Inflammatory macrophage (primary cell): ENCODE data around the gene IL36RN.

Source experiments
- DNase-seq, 2 donors: peaks; one replicate each; pipeline ENCODE4 v3.0.0-alpha.2; 2020 to 2022

The IL36RN gene

GRCh38 chr2:113050921-113051895 lies 7.8 kb upstream of the IL36RN start:
- no peak for DNase-seq

DNA sequence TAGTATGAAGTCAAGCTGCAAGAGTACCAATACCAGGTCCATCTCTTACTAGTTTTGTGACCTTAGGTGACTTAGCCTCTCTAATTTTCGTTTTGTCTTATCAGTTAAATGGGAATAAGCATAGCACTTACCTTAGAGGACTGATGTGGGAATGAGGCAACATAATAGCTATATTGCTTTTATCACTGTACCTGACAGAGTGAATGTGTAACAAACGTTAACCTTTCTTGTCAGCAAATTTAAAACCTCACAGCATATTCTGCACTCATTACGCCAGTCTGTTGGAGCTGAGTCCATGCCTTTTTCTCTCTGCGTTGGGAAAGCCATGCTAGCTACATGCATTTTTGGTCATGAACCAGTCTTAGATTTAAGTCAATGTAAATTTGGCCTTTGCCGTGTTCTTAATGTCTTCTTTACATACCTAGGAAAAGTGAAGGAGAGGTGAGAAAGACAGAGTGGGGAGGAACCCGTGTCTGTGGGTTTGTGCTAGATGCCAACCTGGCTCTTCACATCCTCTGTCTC lies 6.5 kb upstream of the IL36RN start, which contains the start of gene IL36B:
IL36B (minus strand) TSS at position 472 of the 522 bp plus-strand sequence.
- no peak for DNase-seq

GRCh38 chr2:113053666-113054065 lies 5.3 kb upstream of the IL36RN start:
- DNase-seq: no peak

DNA sequence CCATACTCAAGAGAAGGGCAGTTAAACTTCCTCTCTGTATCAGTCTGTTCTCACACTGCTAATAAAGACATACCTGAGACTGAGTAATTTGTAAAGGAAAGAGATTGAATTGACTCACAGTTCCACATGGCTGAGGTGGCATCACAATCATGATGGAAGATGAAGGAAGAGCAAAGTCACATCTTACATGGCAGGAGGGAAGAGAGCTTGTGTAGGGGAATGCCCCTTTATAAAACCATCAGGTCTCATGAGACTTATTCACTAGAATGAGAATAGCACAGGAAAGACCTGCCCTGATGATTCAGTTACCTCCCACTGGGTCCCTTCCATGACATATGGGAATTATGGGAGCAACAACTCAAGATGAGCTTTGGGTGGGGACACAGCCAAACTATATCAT lies 4.9 kb upstream of the IL36RN start:
- peak in 1 of 2 donors; percentile 31 for DNase-seq

DNA sequence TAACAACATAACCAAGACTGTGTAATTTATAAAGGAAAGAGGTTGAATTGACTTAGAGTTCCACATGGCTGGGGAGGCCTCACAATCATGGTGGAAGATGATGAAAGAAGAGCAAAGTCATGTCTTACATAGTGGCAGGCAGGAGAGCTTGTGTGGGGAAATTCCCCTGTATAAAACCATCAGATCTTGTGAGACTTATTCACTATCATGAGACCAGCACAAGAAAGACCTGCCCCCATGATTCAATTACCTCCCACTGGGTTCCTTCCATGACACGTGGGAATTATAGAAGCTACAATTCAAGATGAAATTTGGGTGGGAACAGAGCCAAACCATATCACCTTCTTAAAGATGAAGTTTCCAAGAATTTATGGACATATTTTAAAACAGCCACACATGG lies 2.5 kb upstream of the IL36RN start:
- DNase-seq: peak; percentile 82 to 91

DNA sequence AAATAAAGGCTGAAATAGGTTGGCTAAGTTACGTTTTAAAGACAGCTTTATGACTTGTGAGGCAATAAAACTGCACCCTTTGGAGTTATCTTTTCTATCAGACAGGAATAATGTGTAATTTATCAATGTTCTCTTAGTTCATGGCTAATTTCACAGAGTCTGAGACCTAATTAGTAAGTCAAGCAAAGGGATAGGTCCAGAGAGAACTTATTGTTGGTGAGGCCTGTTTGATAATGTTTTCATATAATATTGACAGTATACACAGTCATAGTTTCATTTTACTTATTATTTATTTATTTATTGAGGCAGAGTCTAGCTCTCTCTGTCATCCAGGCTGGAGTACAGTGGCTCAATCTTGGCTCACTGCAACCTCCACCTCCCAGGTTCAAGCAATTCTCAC lies 1.9 kb upstream of the IL36RN start:
- DNase-seq: no peak

DNA sequence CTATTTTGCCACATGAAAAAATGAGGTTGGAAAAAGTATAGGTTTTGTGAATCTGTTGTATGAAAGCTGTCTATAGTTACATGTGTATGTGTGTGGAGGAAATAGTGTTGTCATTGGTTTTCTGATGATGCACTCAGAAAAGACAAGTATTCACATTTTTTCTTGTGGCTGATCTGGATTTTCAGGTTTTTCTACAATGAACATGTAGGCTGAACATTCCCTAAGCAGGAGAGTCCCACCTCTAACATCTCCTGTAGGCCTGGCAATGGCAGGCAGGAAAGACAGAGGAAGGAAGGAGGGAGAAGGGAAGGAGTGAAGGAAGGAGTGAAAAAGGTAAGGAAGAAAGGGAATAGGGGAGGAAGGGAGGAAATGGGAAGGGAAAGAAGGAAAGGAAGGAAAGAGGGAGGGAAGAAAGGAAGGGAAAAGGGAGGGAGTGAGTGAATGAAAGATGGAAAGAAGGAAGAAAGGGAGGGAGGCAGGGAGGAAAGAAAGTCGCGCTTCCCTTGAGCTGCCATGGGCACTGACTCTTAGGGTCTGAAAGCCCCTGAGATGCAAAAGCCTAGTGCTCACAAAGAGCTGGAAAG lies 495 bp upstream of the IL36RN start:
- no peak for DNase-seq

DNA sequence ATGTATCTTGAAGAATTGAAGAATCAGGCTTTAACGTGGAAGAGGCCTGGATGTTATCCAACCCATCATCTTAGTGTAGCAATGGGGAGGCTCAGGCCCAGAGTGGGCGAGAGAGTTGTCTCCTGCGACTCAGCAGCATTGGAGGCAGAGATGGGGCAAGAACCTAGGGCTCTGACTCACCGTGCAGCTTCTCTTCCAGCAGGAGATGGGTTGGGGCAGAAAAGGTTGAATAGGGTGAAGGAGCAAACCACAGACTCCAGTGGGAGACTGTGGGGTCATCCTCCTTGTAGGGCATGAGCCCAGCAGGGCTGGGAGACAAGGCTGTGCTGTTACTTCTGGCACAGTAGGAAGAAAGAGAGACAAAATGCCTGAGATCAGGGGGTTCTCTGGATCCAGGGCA lies 1.4 kb downstream of the IL36RN start:
- DNase-seq: peak; percentile 74 to 92

GRCh38 chr2:113060796-113061195 lies 1.8 kb downstream of the IL36RN start:
- no peak for DNase-seq

DNA sequence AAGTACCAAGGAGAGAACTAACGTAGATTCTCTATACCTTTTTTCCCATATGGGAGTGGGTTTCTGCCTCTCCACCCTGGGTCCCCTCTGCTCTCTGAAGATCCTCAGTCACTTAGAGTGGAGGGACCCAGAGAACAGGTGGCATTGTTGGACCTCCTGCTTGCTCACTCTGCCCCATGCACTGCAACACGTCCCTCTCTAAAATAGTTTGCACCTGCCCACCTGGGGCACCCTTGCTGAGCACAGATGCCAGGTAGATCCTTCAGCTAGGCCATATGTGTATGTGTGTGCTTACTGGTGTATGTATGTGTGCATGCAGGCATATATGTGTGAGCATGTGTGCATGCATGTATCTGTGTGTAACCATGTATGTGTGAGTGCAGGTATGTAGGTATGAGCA lies 2.2 kb downstream of the IL36RN start:
- no peak for DNase-seq

- DNase-seq: no peak
These were observed 3.1 kb downstream of the IL36RN start for GRCh38 chr2:113061896-113062770.

DNA sequence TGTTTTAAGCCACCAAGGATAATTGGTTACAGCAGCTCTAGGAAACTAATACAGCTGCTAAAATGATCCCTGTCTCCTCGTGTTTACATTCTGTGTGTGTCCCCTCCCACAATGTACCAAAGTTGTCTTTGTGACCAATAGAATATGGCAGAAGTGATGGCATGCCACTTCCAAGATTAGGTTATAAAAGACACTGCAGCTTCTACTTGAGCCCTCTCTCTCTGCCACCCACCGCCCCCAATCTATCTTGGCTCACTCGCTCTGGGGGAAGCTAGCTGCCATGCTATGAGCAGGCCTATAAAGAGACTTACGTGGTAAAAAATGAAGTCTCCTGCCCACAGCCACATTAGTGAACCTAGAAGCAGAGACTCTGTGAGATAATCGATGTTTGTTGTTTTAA lies 5.3 kb downstream of the IL36RN start:
- DNase-seq: no peak

DNA sequence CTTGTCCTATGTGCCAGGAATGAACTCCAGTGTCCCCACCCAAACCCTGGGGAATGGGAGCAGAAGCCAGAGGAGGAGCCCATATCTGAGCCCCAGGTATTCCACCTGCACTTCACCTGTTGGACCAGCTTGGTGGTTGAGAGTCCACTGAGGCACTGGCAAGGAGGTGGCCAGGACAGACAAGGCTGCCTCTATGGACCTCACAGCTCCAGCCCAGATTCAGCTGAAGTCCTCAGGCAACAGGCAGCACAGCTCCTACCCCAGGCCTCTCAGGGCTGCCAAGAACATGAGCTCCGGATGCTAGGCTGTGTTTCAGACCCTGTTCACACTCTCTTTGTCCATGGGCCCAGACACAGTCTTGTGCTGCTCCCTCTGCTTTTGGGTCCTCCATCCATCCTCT lies 5.9 kb downstream of the IL36RN start:
- no peak for DNase-seq

DNA sequence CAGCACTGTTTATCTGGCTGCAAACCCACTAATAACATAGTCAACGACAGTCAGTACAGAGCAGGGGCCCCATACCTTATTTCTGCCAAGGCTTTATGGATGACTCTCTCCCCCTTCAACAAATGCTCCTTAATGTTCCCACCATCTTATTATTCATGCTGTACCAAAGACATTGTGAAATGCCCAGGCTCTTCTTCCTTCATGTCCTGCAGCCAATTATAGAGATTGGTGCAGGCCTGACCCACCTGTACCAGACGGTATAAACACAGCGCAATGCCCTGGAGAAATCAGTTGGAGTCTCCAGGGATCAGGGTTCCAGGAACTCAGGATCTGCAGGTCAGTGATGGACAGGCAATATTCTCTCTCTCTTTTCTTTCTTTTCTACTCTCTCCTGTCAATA lies 8.7 kb downstream of the IL36RN start, which contains the start of gene IL1F10:
IL1F10 (plus strand) TSS at position 290 of the 400 bp plus-strand sequence. CDS start 4,769 bp downstream, outside the sequence.
- DNase-seq: no peak

- no peak for DNase-seq
These were observed 9.3 kb downstream of the IL36RN start for GRCh38 chr2:113068249-113068648.

- DNase-seq: no peak
These were observed 9.9 kb downstream of the IL36RN start for GRCh38 chr2:113068706-113069485.

GRCh38 chr2:113069676-113070605 lies 10.9 kb downstream of the IL36RN start:
- DNase-seq: no peak

- DNase-seq: no peak
These were observed 11.6 kb downstream of the IL36RN start for GRCh38 chr2:113070606-113070975.

DNA sequence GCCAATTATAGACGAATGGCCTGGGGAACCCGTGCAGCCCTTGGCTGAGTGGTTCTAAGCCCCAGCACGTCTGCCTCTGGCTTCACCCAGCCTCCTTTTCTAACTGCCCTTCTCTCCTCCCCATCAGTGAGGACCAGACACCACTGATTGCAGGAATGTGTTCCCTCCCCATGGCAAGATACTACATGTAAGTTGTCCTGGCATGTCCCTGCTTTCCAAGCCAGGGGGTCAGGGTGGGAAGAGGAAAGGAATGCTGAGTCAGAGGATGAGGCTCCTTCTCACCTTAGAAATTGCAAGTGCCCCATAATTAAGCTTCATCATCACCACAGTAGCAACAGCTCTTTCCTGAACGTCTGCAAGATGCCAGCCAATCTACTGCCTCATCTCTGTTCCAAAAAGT lies 13.6 kb downstream of the IL36RN start:
- no peak for DNase-seq

- no peak for DNase-seq
These were observed 14.4 kb downstream of the IL36RN start for GRCh38 chr2:113073325-113073834.
